HCT116 (cell line): Measurements from ENCODE around the gene TAF11. TPM values are rescaled to one million over a fixed set of nuclear protein-coding genes. Genes with fewer than 3 reads are reported as not detected.

Source experiments
- ATAC-seq: fragments of 200-7000 bp; cut with Tn5 transposase; 2 replicates; pipeline ENCODE4 v1.9.1; 2020; ENCODE audit warnings: mild to moderate bottlenecking, moderate library complexity
- BruUV-seq: library from RNA; stranded (reverse); fragments of 400-500 nt; replicated peaks from 2 replicates; lab custom pipeline; 2021; lab: Mats Ljungman, UMichigan
- CTCF ChIA-PET: fragments of 300-600 bp; sonication (Branson Sonifier 250); formaldehyde crosslinking; loops from one replicate; lab custom pipeline; 2021; ENCODE audit warnings: antibody characterized with exemption; lab: Charles Lee
- POLR2A ChIA-PET: fragments of 300-600, 350-600 bp; sonication (Branson Sonifier 250); formaldehyde crosslinking; loops from one replicate; lab custom pipeline; 2021; ENCODE audit warnings: antibody characterized with exemption; lab: Charles Lee
- RAD21 ChIA-PET, 2 experiments: fragments of 300-600 bp; sonication (Branson Sonifier 250); formaldehyde crosslinking; loops; one replicate each; lab custom pipeline; 2023; ENCODE audit warnings: low total read pairs in 2 of 2; ENCODE audit not compliant: uncharacterized antibody in 2 of 2, unreplicated experiment in 2 of 2, low non-redundant PET in 1 of 2; lab: Charles Lee
- DNase-seq: peaks from one replicate; pipeline ENCODE4 v3.0.0-alpha.2; 2010; ENCODE audit warnings: low read depth, low spot score
- H2AFZ ChIP-seq: fragments of 200-600 bp; shearing (Covaris generic), sonication (generic); 2 replicates; pipeline ENCODE4 v1.6.1; 2017; ENCODE audit warnings: low read depth, mixed run types, mixed read lengths, antibody characterized with exemption, low read length; ENCODE audit not compliant: poor library complexity, severe bottlenecking
- H3K27ac ChIP-seq: 2 replicates; pipeline ENCODE4 v1.5.1; 2012; ENCODE audit warnings: low read depth, low read length
- H3K27me3 ChIP-seq: fragments of 200-600 bp; sonication (generic); 2 replicates; pipeline ENCODE4 v1.6.1; 2016; ENCODE audit warnings: mixed run types, low read length, mixed read lengths; ENCODE audit not compliant: insufficient read depth
- H3K36me3 ChIP-seq, 2 experiments: fragments of 200-500 bp in 1 of 2; fragments of 200-600 bp in 1 of 2; sonication (Bioruptor generic) in 1 of 2; sonication (generic) in 1 of 2; 2 replicates each; pipeline versions ENCODE4 v1.5.1 to v1.6.1; 2014 to 2016; ENCODE audit warnings: low read length in 2 of 2, inconsistent platforms in 1 of 2, mixed read lengths in 1 of 2, mixed run types in 1 of 2; ENCODE audit not compliant: insufficient read depth in 2 of 2, control insufficient read depth in 1 of 2
- H3K4me1 ChIP-seq, 2 experiments: fragments of 200-600 bp in 1 of 2; sonication (generic) in 1 of 2; 2 replicates each; pipeline versions ENCODE4 v1.5.1 to v1.6.1; 2012 to 2017; ENCODE audit warnings: low read length in 2 of 2, inconsistent platforms in 1 of 2, mild to moderate bottlenecking in 1 of 2, mixed read lengths in 1 of 2, mixed run types in 1 of 2, moderate library complexity in 1 of 2; ENCODE audit not compliant: insufficient read depth in 2 of 2, control insufficient read depth in 1 of 2
- H3K4me2 ChIP-seq: fragments of 200-600 bp; sonication (generic); 2 replicates; pipeline ENCODE4 v1.6.1; 2017; ENCODE audit warnings: mixed run types, low read length, mixed read lengths
- H3K4me3 ChIP-seq, 2 experiments: fragments of 200-600 bp in 1 of 2; sonication (generic) in 1 of 2; replicated peaks in 1 of 2; 2 replicates each; pipeline ENCODE4 v1.5.1; 2011 to 2016; ENCODE audit warnings: low read length in 2 of 2, control low read depth in 1 of 2, low read depth in 1 of 2, mild to moderate bottlenecking in 1 of 2, mixed read lengths in 1 of 2, mixed run types in 1 of 2
- H3K79me2 ChIP-seq: fragments of 200-600 bp; sonication (generic); 2 replicates; pipeline ENCODE4 v1.6.1; 2017; ENCODE audit warnings: mild to moderate bottlenecking, mixed run types, low read length, moderate library complexity, mixed read lengths; ENCODE audit not compliant: insufficient read depth
- H3K9ac ChIP-seq: fragments of 200-600 bp; sonication (generic); 2 replicates; pipeline ENCODE4 v1.6.1; 2016; ENCODE audit warnings: low read length, mixed read lengths
- H3K9me2 ChIP-seq: fragments of 200-600 bp; sonication (generic), shearing (Covaris generic); 2 replicates; pipeline ENCODE4 v1.6.1; 2017; ENCODE audit warnings: mixed run types, mild to moderate bottlenecking, moderate library complexity; ENCODE audit not compliant: insufficient read depth
- H3K9me3 ChIP-seq, 2 experiments: fragments of 200-500 bp in 1 of 2; fragments of 200-600 bp in 1 of 2; sonication (Bioruptor generic) in 1 of 2; sonication (generic) in 1 of 2; 2 replicates each; pipeline ENCODE4 v1.6.1; 2014 to 2017; ENCODE audit warnings: low read length in 2 of 2, mixed read lengths in 2 of 2, inconsistent platforms in 1 of 2, low read depth in 1 of 2, mild to moderate bottlenecking in 1 of 2, mixed run types in 1 of 2, moderate library complexity in 1 of 2; ENCODE audit not compliant: control insufficient read depth in 1 of 2, insufficient read depth in 1 of 2
- H4K20me1 ChIP-seq: fragments of 200-600 bp; sonication (generic), shearing (Covaris generic); 2 replicates; pipeline ENCODE4 v1.6.1; 2017; ENCODE audit warnings: mixed run types, mild to moderate bottlenecking, moderate library complexity; ENCODE audit not compliant: insufficient read depth
- CBX3 ChIP-seq: IDR thresholded peaks from 2 replicates; pipeline ENCODE4 v1.6.1; 2012; ENCODE audit warnings: low read depth
- EGR1 ChIP-seq: IDR thresholded peaks from 2 replicates; pipeline ENCODE4 v1.6.1; 2012; ENCODE audit warnings: low read depth
- EZH2 ChIP-seq: fragments of 200-600 bp; sonication (generic); IDR thresholded peaks from 2 replicates; pipeline ENCODE4 v1.6.1; 2017; ENCODE audit warnings: antibody characterized with exemption, mixed run types
- EZH2phosphoT487 ChIP-seq: fragments of 200-600 bp; IDR thresholded peaks from 2 replicates; pipeline ENCODE4 v1.6.1; 2018; ENCODE audit warnings: antibody characterized with exemption, borderline replicate concordance
- FOSL1 ChIP-seq: IDR thresholded peaks from 2 replicates; pipeline ENCODE4 v1.6.1; 2012; ENCODE audit warnings: low read depth
- JUND ChIP-seq: IDR thresholded peaks from 2 replicates; pipeline ENCODE4 v1.6.1; 2012
- MAX ChIP-seq: IDR thresholded peaks from 2 replicates; pipeline ENCODE4 v1.6.1; 2012
- POLR2A ChIP-seq: IDR thresholded peaks from 2 replicates; pipeline ENCODE4 v1.7.0; 2011; ENCODE audit warnings: borderline replicate concordance; ENCODE audit not compliant: insufficient read depth, insufficient read length; ENCODE audit errors: extremely low read depth
- POLR2AphosphoS5 ChIP-seq: IDR thresholded peaks from 2 replicates; pipeline ENCODE4 v1.6.1; 2011; ENCODE audit warnings: mild to moderate bottlenecking, low read depth, low read length, moderate library complexity
- RAD21 ChIP-seq: IDR thresholded peaks from 2 replicates; pipeline ENCODE4 v1.6.1; 2012; ENCODE audit warnings: low read depth, mild to moderate bottlenecking
- SIN3A ChIP-seq: IDR thresholded peaks from 2 replicates; pipeline ENCODE4 v1.6.1; 2012; ENCODE audit warnings: low read depth
- SP1 ChIP-seq: IDR thresholded peaks from 2 replicates; pipeline ENCODE4 v1.6.1; 2012; ENCODE audit warnings: low read depth
- SRF ChIP-seq: IDR thresholded peaks from 2 replicates; pipeline ENCODE4 v1.6.1; 2012; ENCODE audit warnings: low read depth
- TCF7L2 ChIP-seq: IDR thresholded peaks from 2 replicates; pipeline ENCODE4 v1.7.0; 2011; ENCODE audit warnings: borderline replicate concordance, inconsistent platforms; ENCODE audit not compliant: insufficient read depth, insufficient read length; ENCODE audit errors: extremely low read depth
- YY1 ChIP-seq: IDR thresholded peaks from 2 replicates; pipeline ENCODE4 v1.6.1; 2011; ENCODE audit warnings: low read length, low read depth, moderate library complexity, mild to moderate bottlenecking; ENCODE audit not compliant: insufficient replicate concordance; ENCODE audit errors: extremely low read depth
- ZFX ChIP-seq: fragments of 450-650 bp; IDR thresholded peaks from 2 replicates; pipeline ENCODE4 v1.6.1; 2017
- intact Hi-C: fragments of 100-400 bp; cut with micrococcal nuclease; formaldehyde crosslinking; loops from 2 replicates; pipeline ENCODE4 v1.10.0; 2022
- total RNA-seq: library from RNA; stranded (reverse); gene quantifications from one replicate; pipeline ENCODE4 v1.2.1, GENCODE V29; 2021; ENCODE audit not compliant: unreplicated experiment

The TAF11 gene
- total RNA-seq, 1 experiment from 2014 or later: 23.7 TPM

DNA sequence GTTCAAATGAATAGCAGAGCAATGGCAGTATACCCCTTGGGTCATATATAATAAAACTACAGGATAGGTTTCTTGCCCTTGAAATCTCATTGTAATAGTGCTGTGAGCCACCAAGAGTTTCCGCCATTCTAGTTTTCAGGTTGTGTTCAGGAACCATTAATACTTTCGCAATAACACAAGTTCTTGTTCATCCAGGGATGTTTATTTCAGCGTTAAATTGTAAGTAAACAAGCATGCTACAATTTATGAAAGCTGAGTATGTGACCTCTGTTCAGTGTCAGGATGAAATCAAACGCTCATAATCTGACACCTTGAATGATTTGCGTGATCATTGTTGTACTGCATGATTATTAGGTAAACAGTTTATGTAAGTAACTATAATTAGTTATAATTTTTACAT is 24.0 kb upstream of the TAF11 start:
- no peak for DNase-seq
- Histone ChIP-seq H3K9me2 (no peaks in the 10 kb centered on the region), H3K27me3 (no peaks in the 10 kb centered on the region), H3K9me3 (no peaks in the 10 kb centered on the region), H3K27ac (no peak overlapping the region), H3K79me2 (peaks cover 87% of the 10 kb centered on the region), H2AFZ (no peak overlapping the region), H3K4me3 (no peak overlapping the region), H3K9ac (no peak overlapping the region)
- CTCF ChIA-PET: no interaction called here
- BruUV-seq: no TSS peak
- RAD21 ChIA-PET: no interaction called here
- intact Hi-C loops: no loop called here
- POLR2A ChIA-PET: no interaction called here
- TF ChIP-seq CBX3: no peak
- TF ChIP-seq RAD21: no peak
- TF ChIP-seq EZH2: no peak
- no peak for TF ChIP-seq SIN3A
- TF ChIP-seq FOSL1: no peak
- no peak for TF ChIP-seq TCF7L2
- no peak for TF ChIP-seq POLR2AphosphoS5
- no peak for TF ChIP-seq SP1
- TF ChIP-seq EGR1: no peak
- TF ChIP-seq, all 23 proteins: peak for 0
- H3K4me1 ChIP-seq: peaks cover 0 to 3% of the 10 kb centered on the region in 2 experiments; a peak in 1 of 4 replicates
- H3K36me3 ChIP-seq: no peaks in the 10 kb centered on the region
- peaks cover 4% of the 10 kb centered on the region; the same call in 1 of the 2 replicates for H4K20me1 ChIP-seq
- ATAC-seq: no peak
- H3K4me2 ChIP-seq: no peak overlapping the region

DNA sequence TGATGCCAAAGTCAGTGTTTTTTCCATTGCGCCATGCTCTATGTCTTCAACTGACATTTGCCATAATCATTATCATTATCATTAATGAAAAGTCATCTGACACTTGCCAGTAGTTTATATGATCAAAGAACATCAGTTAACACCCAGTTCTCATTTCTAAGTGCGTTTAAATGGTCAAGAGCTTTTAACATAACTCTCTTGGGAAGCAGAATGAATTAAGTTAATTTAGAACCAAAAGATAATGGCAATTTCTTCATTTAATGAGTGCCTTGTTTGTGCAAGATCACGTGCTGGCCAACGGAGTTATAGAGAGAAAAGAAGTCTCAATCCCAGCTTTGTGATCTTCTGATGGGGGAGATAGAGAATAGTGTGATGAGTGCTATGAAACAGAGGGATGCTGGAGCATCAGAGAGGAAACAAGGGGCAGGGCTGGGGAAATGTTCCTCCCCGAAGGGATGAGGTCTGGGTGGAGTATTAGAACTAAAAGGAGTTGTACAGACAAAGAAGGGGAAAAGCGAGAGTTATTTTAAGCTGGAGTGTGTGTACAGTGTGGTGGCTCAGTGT is 21.6 kb upstream of the TAF11 start:
- Histone ChIP-seq H3K9me3 (no peaks in the 10 kb centered on the region), H3K9me2 (no peaks in the 10 kb centered on the region), H3K4me3 (no peak overlapping the region), H3K4me2 (no peak overlapping the region), H3K27me3 (no peaks in the 10 kb centered on the region), H3K27ac (no peak overlapping the region), H3K9ac (no peak overlapping the region), H3K4me1 (peaks cover 0 to 3% of the 10 kb centered on the region in 2 experiments; a peak in 1 of 4 replicates), H4K20me1 (peaks cover 4% of the 10 kb centered on the region; the same call in 1 of the 2 replicates), H3K79me2 (peaks cover 91% of the 10 kb centered on the region), H2AFZ (no peak overlapping the region), H3K36me3 (no peaks in the 10 kb centered on the region)
- intact Hi-C loops: no loop called here
- BruUV-seq: no TSS peak
- ChIA-PET POLR2A (no interaction called here), RAD21 (no interaction called here), CTCF (no interaction called here)
- ATAC-seq (no peak), DNase-seq (no peak)
- no peak for TF ChIP-seq MAX
- no peak for TF ChIP-seq JUND
- TF ChIP-seq EZH2: no peak
- TF ChIP-seq YY1: no peak
- TF ChIP-seq ZFX: no peak
- no peak for TF ChIP-seq FOSL1
- no peak for TF ChIP-seq EZH2phosphoT487
- no peak for TF ChIP-seq CBX3
- TF ChIP-seq SRF: no peak
- no peak for TF ChIP-seq SP1
- no peak for TF ChIP-seq POLR2A
